GM06990 (cell line): ENCODE data around the gene CYTH2.
A peak's percentile ranks its signal among the peaks of the same experiment; 100 is the strongest.

ENCODE experiments used
- DNase-seq: peaks from one replicate; pipeline ENCODE4 v3.0.0-alpha.2; 2011; ENCODE audit not compliant: insufficient read length; ENCODE audit errors: extremely low read depth
- H3K27me3 ChIP-seq: replicated peaks from 2 replicates; pipeline ENCODE4 v1.6.0; 2011; ENCODE audit warnings: low read length; ENCODE audit not compliant: control insufficient read depth, insufficient read depth
- H3K36me3 ChIP-seq: 2 replicates; pipeline ENCODE4 v1.5.1; 2011; ENCODE audit warnings: low read length; ENCODE audit not compliant: control insufficient read depth, insufficient read depth
- H3K4me3 ChIP-seq: replicated peaks from 2 replicates; pipeline ENCODE4 v1.5.1; 2011; ENCODE audit warnings: low read depth, mild to moderate bottlenecking, control low read depth, low read length
- TF ChIP-seq, protein P1 (sequence below): IDR thresholded peaks from 2 replicates; pipeline ENCODE4 v1.5.1; 2011; ENCODE audit warnings: low read length, control low read depth, mild to moderate bottlenecking, inconsistent platforms; ENCODE audit not compliant: insufficient read depth, poor library complexity, severe bottlenecking

CYTH2 gene

GRCh38 chr19:48469934-48470680 lies 938 bp downstream of the CYTH2 start:
- Histone ChIP-seq H3K27me3 (no peaks in the 10 kb centered on the region), H3K36me3 (peaks cover 15% of the 10 kb centered on the region), H3K4me3 (peak overlapping the region; percentile 82)
- no peak for DNase-seq
- TF ChIP-seq, protein P1, sequence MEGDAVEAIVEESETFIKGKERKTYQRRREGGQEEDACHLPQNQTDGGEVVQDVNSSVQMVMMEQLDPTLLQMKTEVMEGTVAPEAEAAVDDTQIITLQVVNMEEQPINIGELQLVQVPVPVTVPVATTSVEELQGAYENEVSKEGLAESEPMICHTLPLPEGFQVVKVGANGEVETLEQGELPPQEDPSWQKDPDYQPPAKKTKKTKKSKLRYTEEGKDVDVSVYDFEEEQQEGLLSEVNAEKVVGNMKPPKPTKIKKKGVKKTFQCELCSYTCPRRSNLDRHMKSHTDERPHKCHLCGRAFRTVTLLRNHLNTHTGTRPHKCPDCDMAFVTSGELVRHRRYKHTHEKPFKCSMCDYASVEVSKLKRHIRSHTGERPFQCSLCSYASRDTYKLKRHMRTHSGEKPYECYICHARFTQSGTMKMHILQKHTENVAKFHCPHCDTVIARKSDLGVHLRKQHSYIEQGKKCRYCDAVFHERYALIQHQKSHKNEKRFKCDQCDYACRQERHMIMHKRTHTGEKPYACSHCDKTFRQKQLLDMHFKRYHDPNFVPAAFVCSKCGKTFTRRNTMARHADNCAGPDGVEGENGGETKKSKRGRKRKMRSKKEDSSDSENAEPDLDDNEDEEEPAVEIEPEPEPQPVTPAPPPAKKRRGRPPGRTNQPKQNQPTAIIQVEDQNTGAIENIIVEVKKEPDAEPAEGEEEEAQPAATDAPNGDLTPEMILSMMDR: no peak

DNA sequence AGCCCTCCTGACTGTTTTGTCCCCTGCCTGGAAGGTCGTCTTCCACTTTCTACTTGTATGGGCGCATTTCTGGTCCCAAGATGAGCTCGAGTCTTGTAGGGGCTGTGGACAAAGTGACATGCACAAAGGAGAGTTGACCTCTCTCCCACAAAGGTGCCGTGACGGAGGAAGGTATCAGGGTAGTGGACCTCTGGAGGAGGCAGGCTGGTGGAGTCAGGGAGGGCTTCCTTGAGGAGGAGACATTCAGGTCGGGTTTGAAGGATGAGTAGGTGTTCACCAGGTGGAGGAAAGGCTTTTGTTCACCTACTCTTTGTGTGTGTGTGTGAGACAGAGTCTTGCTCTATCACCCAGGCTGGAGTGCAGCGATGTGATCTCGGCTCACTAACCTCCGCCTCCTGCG lies 1.7 kb downstream of the CYTH2 start:
- DNase-seq: no peak
- Histone ChIP-seq H3K36me3 (peaks cover 19% of the 10 kb centered on the region), H3K27me3 (no peaks in the 10 kb centered on the region), H3K4me3 (no peak overlapping the region)
- TF ChIP-seq, protein P1: no peak

GRCh38 chr19:48471836-48472235 lies 2.7 kb downstream of the CYTH2 start:
- DNase-seq: no peak
- Histone ChIP-seq H3K4me3 (no peak overlapping the region), H3K27me3 (no peaks in the 10 kb centered on the region), H3K36me3 (peaks cover 23% of the 10 kb centered on the region)
- TF ChIP-seq, protein P1: no peak

DNA sequence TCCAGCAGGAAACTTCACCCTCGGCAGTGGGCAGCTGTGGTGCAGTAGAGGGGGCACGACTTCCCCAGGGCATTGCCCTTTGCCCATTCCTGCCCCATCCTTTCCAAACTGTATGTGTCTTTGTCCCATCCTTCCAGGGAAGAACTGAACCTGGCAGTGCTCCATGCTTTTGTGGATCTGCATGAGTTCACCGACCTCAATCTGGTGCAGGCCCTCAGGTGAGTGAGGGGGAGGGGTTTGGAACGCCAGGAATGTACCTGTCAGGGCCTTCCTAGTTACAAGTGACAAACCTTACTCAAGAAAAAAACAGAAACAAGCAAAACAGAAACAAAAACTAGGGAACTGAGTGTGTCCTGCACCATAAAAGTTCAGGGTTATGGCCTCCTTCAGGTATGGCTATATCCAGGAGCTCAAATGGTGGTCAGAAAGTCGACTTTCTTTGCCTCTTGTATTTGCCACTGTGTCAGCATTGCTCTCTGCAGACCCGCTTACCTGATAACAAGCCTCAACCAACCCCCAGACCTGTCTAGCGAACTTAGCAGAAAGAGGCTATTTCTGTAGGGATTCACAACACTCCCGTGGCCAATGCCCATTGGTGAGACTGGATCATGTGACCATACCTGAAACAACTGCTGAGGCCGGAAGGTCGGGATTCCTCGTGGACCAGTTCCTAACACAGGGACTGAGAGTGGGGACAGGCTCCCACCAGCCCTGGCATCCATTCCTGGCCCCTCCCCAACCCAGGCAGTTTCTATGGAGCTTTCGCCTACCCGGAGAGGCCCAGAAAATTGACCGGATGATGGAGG lies 4.2 kb downstream of the CYTH2 start:
- no peak overlapping the region for H3K4me3 ChIP-seq
- TF ChIP-seq, protein P1: no peak
- H3K27me3 ChIP-seq: no peaks in the 10 kb centered on the region
- DNase-seq: no peak
- H3K36me3 ChIP-seq: peaks cover 31% of the 10 kb centered on the region

DNA sequence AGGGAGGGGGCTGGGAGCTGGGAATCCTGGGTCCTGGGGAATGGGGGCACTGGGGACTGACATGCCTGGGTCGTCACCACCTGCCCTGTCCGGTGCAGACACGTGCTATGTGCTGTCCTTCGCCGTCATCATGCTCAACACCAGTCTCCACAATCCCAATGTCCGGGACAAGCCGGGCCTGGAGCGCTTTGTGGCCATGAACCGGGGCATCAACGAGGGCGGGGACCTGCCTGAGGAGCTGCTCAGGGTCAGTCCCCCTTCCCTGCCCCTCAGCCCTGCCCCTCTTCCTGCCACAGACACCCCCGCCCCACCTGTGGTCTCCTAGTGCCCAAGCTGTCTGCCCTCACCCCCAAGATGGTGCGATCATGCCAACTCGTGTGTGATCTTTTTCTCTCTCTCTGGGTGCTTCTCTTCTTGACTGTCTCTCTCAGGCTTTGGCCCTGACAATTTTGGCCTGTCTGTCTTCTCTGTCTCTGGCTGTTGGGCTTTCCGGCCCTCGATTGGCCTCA lies 5.0 kb downstream of the CYTH2 start:
- Histone ChIP-seq H3K4me3 (no peak overlapping the region), H3K27me3 (no peaks in the 10 kb centered on the region), H3K36me3 (peaks cover 31% of the 10 kb centered on the region)
- TF ChIP-seq, protein P1: no peak
- no peak for DNase-seq
